ENCODE measurements around the gene PTPRH. TPM values are rescaled to one million over a fixed set of nuclear protein-coding genes. Genes with fewer than 3 reads are reported as not detected.

PTPRH gene
- total and polyA plus RNA-seq, 2 experiments from 2014 or later = 2.3 to 3.0 TPM

GRCh38 chr19:55223291-55224037, 14.2 kb upstream of the PTPRH start:
- Histone ChIP-seq H3K4me3 (no peak overlapping the region), H3K27ac (no peak overlapping the region), H3K9me3 (ENCODE audit: low read depth) (no peaks in the 10 kb centered on the region), H3K4me1 (ENCODE audit: low read depth) (peaks cover 8% of the 10 kb centered on the region), H3K36me3 (no peaks in the 10 kb centered on the region), H3K27me3 (no peaks in the 10 kb centered on the region)
- no peak for TF ChIP-seq CTCF (IDR thresholded peaks at IDR 0.05; ENCODE audit: low read depth, low read length)
- no peak for DNase-seq (ENCODE audit: low read depth in 1 of 2, low spot score in 1 of 2)

- TF ChIP-seq CTCF (IDR thresholded peaks at IDR 0.05; ENCODE audit: low read depth, low read length) = no peak
- H3K36me3 ChIP-seq = no peaks in the 10 kb centered on the region
- DNase-seq (ENCODE audit: low read depth in 1 of 2, low spot score in 1 of 2) = peak in 1 of 2 donors; percentile 44
These were observed 11.2 kb upstream of the PTPRH start for GRCh38 chr19:55220525-55220924.

GRCh38 chr19:55216461-55217198, 7.3 kb upstream of the PTPRH start:
- no peaks in the 10 kb centered on the region for H3K4me1 ChIP-seq (ENCODE audit: low read depth)
- peak overlapping the region; percentile 35 for H3K4me3 ChIP-seq
- H3K36me3 ChIP-seq = no peaks in the 10 kb centered on the region
- no peaks in the 10 kb centered on the region for H3K27me3 ChIP-seq
- TF ChIP-seq CTCF (IDR thresholded peaks at IDR 0.05; ENCODE audit: low read depth, low read length) = no peak
- H3K9me3 ChIP-seq (ENCODE audit: low read depth) = no peaks in the 10 kb centered on the region
- DNase-seq (ENCODE audit: low read depth in 1 of 2, low spot score in 1 of 2) = peak; percentile 92 to 99
- H3K27ac ChIP-seq = no peak overlapping the region

More at GRCh38 chr19:55220525-55220924, 11.2 kb upstream of the PTPRH start:
- Histone ChIP-seq H3K27ac (no peak overlapping the region), H3K4me1 (ENCODE audit: low read depth) (no peaks in the 10 kb centered on the region), H3K27me3 (no peaks in the 10 kb centered on the region), H3K9me3 (ENCODE audit: low read depth) (no peaks in the 10 kb centered on the region), H3K4me3 (no peak overlapping the region)

- Histone ChIP-seq H3K36me3 (no peaks in the 10 kb centered on the region), H3K4me3 (no peak overlapping the region), H3K27ac (no peak overlapping the region), H3K9me3 (ENCODE audit: low read depth) (no peaks in the 10 kb centered on the region), H3K4me1 (ENCODE audit: low read depth) (no peaks in the 10 kb centered on the region), H3K27me3 (no peaks in the 10 kb centered on the region)
- TF ChIP-seq CTCF (IDR thresholded peaks at IDR 0.05; ENCODE audit: low read depth, low read length) = no peak
- no peak for DNase-seq (ENCODE audit: low read depth in 1 of 2, low spot score in 1 of 2)
These were observed 4.2 kb upstream of the PTPRH start for GRCh38 chr19:55213547-55213946.

GRCh38 chr19:55212447-55212846, 3.1 kb upstream of the PTPRH start:
- H3K27me3 ChIP-seq = no peaks in the 10 kb centered on the region
- H3K4me3 ChIP-seq = no peak overlapping the region
- H3K27ac ChIP-seq = no peak overlapping the region
- peak; percentile 15 for TF ChIP-seq CTCF (IDR thresholded peaks at IDR 0.05; ENCODE audit: low read depth, low read length)
- H3K4me1 ChIP-seq (ENCODE audit: low read depth) = no peaks in the 10 kb centered on the region
- no peaks in the 10 kb centered on the region for H3K9me3 ChIP-seq (ENCODE audit: low read depth)
- DNase-seq (ENCODE audit: low read depth in 1 of 2, low spot score in 1 of 2) = no peak
- H3K36me3 ChIP-seq = no peaks in the 10 kb centered on the region

All from cardiac muscle cell (in vitro differentiated cells and primary cell).